PFSK-1 (cell line): ENCODE results near the gene CYP2W1.

Experiments used
- FOXP2 ChIP-seq: optimal IDR thresholded peaks from 2 replicates; pipeline ENCODE3; 2011; ENCODE audit warnings: borderline replicate concordance, control low read depth, inconsistent platforms; ENCODE audit not compliant: insufficient read depth; ENCODE audit errors: extremely low read length, extremely low read depth
- POLR2AphosphoS5 ChIP-seq: IDR thresholded peaks from 2 replicates; pipeline ENCODE4 v1.6.1; 2012; ENCODE audit warnings: low read depth, mild to moderate bottlenecking, control low read depth, low read length, moderate library complexity
- REST ChIP-seq, 2 experiments: IDR thresholded peaks; 2 replicates each; pipeline versions ENCODE4 v1.6.1 to v1.8.0; 2011 to 2012; ENCODE audit warnings: low read depth in 2 of 2, low read length in 2 of 2, control low read depth in 1 of 2, inconsistent platforms in 1 of 2, mild to moderate bottlenecking in 1 of 2, moderate library complexity in 1 of 2; ENCODE audit not compliant: insufficient read depth in 1 of 2
- SIN3A ChIP-seq: IDR thresholded peaks from 2 replicates; pipeline ENCODE4 v1.6.1; 2012; ENCODE audit warnings: mild to moderate bottlenecking, low read length, moderate library complexity, borderline replicate concordance; ENCODE audit not compliant: insufficient read depth
- TAF1 ChIP-seq: IDR thresholded peaks from 2 replicates; pipeline ENCODE4 v1.6.1; 2012; ENCODE audit warnings: low read length, control low read depth, borderline replicate concordance; ENCODE audit not compliant: insufficient read depth

CYP2W1 gene

GRCh38 chr7:958221-959200 lies 24.5 kb upstream of the CYP2W1 start:
- TF ChIP-seq REST (IDR thresholded peaks at IDR 0.05; ENCODE audit: insufficient read depth in 1 of 2, low read depth in 2 of 2, low read length in 2 of 2) (no peak), TAF1 (no peak), FOXP2 (no peak), POLR2AphosphoS5 (no peak), SIN3A (no peak)

DNA sequence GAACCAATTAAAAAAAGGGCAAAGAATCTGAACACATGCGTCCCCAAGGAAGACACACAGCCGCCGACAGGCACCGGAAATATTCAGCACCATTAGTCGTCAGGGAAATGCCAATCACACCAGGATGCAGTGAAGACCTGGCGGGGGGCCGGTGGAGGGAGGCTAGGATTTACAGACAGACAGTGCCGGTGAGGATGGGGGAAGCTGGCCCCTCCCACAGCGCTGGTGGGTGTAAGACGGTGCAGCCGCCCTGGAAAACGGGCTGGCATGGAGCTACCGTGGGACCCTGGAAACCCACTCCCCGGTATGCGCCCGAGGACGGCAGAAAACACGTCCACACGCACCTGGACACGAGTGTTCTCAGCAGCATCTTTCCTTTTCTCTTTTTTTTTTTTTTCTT lies 23.7 kb upstream of the CYP2W1 start:
- TF ChIP-seq TAF1 = no peak
- no peak for TF ChIP-seq FOXP2
- no peak for TF ChIP-seq SIN3A
- TF ChIP-seq REST (IDR thresholded peaks at IDR 0.05; ENCODE audit: insufficient read depth in 1 of 2, low read depth in 2 of 2, low read length in 2 of 2) = no peak
- TF ChIP-seq POLR2AphosphoS5 = no peak

GRCh38 chr7:960269-960871 lies 22.6 kb upstream of the CYP2W1 start:
- TF ChIP-seq POLR2AphosphoS5 = no peak
- no peak for TF ChIP-seq TAF1
- TF ChIP-seq REST (IDR thresholded peaks at IDR 0.05; ENCODE audit: insufficient read depth in 1 of 2, low read depth in 2 of 2, low read length in 2 of 2) = no peak
- no peak for TF ChIP-seq FOXP2
- no peak for TF ChIP-seq SIN3A

DNA sequence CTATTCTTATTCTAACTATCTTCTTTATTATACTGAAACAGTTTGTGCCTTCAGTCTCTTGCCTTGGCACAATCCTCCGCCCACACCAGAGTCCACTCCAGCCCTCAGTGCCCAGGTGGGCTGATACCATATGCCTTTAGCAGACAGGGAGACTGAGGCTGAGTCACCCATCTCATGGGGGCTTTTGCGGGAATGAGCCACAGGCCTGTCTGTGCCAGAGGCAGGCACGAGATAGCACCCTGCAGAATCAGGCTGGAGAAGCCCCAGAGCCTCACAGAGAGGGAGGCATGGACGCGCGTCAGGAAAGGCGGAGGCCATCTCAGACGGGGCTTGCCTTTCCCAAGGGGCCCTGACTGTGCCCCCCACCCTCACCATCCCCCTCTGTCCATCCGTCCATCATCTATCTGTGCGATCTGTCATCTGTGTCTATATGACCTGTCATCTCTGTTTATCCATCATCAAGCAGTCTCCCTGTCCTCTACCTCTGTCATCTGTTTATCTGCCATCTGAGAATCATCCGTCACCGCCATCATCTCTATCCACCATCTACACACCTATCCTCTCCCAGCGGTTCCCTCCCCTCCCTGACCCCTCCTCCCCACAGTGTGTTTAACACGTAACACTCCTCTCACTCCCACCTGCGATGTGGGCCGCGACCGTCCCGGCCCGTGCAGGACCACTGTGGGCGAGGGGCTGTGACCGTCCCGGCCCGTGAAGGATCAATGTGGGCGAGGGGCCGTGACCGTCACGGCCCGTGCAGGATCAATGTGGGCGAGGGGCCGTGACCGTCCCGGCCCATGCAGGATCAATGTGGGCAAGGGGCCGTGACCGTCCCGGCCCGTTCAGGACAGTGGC lies 21.2 kb upstream of the CYP2W1 start:
- TF ChIP-seq FOXP2 (no peak), REST (IDR thresholded peaks at IDR 0.05; ENCODE audit: insufficient read depth in 1 of 2, low read depth in 2 of 2, low read length in 2 of 2) (no peak), SIN3A (no peak), TAF1 (no peak), POLR2AphosphoS5 (no peak)
